ENCODE results near the gene FAM3B.

DNA sequence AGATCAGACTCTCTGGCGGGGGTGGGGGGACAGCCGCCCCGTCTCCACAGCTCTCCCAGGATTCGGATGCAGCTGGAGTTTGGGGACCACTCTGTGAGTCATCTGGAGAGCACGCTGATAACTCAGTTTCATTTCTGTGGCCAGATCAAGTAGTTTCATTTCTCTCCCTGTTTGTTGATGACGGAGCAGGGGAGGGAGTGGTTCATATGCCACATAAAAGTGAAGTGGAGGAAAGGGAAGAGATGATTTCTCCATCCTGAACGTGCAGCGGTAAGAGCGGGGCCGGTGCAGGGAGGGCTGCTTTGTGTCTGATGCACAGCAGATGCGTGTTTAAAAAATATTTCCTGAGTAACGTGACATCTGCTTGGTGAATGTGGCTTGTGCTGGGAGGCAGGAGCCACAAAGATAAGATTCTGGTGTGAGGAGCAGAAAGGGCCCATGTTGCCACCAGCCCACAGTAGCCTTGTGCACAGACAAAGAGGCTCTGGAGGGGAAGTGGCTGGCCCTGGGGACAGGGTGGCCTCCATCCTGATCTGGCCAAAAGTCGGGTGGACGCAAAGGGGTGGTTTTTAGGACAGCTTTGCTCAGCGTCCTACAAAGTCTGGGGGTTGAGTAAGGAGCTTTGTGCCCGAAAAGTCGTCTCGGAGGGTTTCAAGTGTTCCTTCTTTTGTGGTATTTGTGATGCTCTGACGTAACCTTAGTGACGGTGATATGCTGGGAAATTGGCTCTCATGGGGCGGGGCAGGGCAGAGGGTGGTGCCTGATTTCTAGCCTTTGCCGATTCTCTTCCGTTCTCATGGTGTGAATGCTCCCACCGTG is 45.4 kb downstream of the FAM3B start, which contains the start of gene MX2:
- TF ChIP-seq, protein P1, sequence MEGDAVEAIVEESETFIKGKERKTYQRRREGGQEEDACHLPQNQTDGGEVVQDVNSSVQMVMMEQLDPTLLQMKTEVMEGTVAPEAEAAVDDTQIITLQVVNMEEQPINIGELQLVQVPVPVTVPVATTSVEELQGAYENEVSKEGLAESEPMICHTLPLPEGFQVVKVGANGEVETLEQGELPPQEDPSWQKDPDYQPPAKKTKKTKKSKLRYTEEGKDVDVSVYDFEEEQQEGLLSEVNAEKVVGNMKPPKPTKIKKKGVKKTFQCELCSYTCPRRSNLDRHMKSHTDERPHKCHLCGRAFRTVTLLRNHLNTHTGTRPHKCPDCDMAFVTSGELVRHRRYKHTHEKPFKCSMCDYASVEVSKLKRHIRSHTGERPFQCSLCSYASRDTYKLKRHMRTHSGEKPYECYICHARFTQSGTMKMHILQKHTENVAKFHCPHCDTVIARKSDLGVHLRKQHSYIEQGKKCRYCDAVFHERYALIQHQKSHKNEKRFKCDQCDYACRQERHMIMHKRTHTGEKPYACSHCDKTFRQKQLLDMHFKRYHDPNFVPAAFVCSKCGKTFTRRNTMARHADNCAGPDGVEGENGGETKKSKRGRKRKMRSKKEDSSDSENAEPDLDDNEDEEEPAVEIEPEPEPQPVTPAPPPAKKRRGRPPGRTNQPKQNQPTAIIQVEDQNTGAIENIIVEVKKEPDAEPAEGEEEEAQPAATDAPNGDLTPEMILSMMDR (IDR thresholded peaks at IDR 0.05): no peak
- TF ChIP-seq POLR2A (IDR thresholded peaks at IDR 0.05): peak; percentile 61

All from transverse colon (tissue), 3 donors.